NOMO-1 treated with dmso at 0.1 percent for 144 hours (cell line): ENCODE results near the gene GOLGA6L22.
"Not testable (repeated sequence)": the region's sequence is repeated elsewhere in the genome, so short reads cannot be mapped to it uniquely, and the experiment has no call there.

Experiments used
- DNase-seq: peaks from one replicate; lab custom pipeline; 2025; ENCODE audit not compliant: unreplicated experiment; lab: John Stamatoyannopoulos, UW

GOLGA6L22 gene, protein sequence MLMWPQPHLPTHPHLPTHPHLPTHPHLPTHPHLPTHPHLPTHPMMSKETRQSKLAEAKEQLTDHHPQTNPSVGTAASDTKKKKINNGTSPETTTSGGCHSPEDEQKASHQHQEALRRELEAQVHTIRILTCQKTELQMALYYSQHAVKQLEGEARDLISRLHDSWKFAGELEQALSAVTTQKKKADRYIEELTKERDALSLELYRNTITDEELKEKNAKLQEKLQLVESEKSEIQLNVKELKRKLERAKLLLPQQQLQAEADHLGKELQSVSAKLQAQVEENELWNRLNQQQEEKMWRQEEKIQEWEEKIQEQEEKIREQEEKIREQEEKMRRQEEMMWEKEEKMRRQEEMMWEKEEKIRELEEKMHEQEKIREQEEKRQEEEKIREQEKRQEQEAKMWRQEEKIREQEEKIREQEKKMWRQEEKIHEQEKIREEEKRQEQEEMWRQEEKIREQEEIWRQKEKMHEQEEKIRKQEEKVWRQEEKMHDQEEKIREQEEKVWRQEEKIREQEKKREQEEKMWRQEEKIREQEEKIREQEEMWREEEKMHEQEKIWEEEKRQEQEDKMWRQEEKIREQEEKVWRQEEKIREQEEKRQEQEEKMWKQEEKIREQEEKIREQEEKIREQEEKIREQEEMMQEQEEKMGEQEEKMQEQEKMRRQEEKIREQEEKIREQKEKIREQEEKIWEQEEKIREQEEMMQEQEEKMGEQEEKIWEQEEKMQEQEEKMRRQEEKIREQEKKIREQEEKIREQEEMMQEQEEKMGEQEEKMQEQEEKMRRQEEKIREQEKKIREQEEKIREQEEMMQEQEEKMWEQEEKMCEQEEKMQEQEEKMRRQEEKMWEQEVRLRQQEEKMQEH

GRCh38 chr15:22458603-22459002 lies at the start of gene GOLGA6L22:
GOLGA6L22 (plus strand) TSS chr15:22458903; CDS start chr15:22458994, 91 bp downstream.
- DNase-seq, result not testable (repeated sequence)

DNA sequence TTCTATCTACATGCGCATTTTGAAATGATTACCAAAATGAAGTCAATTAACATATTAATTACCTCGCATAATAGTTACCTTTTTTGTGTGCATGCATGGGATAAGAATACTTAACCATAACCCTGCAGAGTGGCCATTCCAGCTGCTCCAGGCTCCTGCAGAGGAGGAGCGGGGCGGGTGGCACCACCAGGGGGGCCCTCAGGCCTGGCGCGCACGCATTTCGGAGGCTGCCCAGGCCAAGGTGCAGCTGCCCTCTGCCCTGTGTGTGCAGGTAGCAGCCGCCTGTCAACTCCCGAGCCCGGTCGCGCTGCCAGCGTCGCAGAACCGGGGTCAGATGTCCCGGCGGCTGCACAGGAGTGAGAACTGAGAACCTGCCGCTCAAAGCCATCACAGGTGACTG lies 41.4 kb upstream of the GOLGA6L22 start:
- not testable (repeated sequence) for DNase-seq

- DNase-seq, result not testable (repeated sequence)
Observed at GRCh38 chr15:22417795-22418194, 40.9 kb upstream of the GOLGA6L22 start.

DNA sequence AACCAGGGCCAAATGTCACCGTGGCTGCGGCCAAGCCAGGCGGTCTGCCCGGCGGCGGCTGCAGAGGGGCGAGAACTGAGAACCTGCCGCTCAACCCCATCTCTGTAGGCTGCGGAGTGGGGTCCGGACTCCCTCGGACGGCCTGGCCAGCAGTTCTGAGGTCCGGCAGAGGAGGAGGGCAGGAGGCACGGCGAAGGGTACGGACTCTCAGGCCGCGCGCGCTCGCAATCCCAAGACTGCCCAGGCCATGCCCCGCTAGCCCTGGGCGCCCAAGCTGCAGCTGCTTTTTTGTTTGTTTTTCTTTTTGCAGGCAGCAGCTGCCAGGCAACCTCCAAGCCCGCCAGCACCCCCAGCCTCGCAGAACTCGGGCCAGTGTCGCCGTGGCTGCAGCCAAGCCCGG lies 40.5 kb upstream of the GOLGA6L22 start:
- DNase-seq, result not testable (repeated sequence)

- DNase-seq, result not testable (repeated sequence)
Observed at GRCh38 chr15:22418666-22419065, 40.0 kb upstream of the GOLGA6L22 start.

- not testable (repeated sequence) for DNase-seq
Observed at GRCh38 chr15:22420340-22420739, 38.4 kb upstream of the GOLGA6L22 start.

- not testable (repeated sequence) for DNase-seq
Observed at GRCh38 chr15:22429426-22429825, 29.3 kb upstream of the GOLGA6L22 start.

DNA sequence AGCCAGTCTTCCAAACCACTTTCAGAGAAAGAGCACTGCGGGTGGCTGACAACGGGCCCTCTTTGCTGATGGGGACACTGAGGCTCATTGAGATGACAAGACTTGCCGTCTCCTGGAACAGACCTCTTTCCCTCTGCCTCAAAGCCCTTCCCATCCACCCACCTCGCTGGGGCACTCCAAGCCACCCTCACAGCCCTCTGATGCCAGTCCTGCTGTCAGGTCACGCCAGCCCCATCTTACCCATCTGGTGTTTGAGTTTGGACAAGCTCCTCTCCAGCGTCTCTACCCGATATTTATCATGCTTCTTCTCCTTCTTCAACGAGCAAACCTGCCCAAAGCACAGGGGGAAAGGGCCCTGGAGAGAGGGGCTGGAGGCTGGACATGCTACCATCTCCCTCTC lies 27.0 kb upstream of the GOLGA6L22 start:
- not testable (repeated sequence) for DNase-seq

DNA sequence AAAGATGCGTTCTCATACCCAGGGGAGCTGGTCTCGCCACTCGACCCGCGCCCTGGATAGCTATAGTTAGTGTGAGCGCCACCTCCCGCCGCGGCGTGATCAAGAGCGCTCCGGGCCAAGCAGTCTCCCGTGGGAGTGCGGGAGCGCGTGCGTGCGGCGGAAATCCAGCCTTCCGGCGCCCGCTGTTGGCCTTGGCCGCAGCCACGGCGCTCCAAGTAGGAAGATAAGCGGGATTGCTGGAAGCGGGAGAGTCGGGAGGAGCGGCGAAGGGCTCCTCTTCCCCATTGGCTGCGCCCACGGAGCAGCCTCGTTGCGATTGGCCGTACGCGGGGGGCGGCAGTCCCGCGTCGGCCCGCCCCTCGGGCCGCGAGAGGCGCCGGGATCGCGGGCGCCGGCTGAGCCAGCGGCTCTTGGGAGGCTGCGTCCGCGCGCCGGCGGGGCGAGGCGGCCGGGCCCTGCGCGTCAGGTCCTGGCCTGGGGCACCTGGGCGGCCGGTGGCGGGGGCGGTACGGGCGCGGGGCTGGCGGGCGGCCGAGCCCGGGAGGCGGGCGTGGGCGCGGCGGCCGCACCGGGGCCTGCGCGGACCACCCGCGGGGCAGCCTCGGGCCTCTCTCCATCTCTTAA lies 35.9 kb downstream of the GOLGA6L22 start:
- DNase-seq, result not testable (repeated sequence)

- not testable (repeated sequence) for DNase-seq
Observed at GRCh38 chr15:22497200-22497599, 38.5 kb downstream of the GOLGA6L22 start.

- not testable (repeated sequence) for DNase-seq
Observed at GRCh38 chr15:22498220-22498925, 39.7 kb downstream of the GOLGA6L22 start.

- not testable (repeated sequence) for DNase-seq
Observed at GRCh38 chr15:22502272-22502671, 43.6 kb downstream of the GOLGA6L22 start.

DNA sequence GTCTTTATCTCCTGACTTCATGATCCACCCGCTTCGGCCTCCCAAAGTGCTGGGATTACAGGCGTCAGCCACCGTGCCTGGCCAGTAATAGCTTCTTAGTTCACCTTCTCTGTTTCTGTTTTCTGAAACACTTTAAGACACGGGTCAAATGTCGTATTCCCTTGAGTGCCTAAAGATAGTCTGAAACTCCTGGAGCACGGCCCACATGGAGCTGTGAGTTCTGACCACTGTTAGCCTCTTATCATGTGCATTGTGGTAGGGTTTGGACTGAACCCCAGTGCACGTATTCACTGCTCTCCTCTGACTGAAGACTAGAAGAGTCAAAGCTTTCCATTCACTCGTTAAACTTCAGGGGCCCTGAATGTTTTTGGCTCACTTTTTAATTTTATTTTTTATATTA lies 48.3 kb downstream of the GOLGA6L22 start:
- not testable (repeated sequence) for DNase-seq

DNA sequence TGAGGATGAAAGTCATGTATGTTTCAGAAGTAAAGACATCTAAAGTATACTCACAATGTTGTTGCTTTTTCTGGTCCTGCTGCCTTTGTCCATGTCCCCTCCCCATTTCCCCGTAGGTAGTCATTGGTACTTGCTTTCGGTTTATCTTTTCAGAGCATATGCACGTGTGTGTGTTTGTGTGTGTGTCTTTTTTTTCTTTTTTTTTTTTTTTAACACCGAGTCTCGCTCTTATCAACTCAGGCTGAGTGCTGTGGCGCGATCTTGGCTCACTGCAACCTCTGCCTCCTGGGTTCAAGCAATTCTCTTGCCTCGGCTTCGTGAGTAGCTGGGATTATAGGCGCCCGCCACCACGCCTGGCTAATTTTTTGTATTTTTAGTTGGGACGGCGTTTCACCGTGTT lies 57.4 kb downstream of the GOLGA6L22 start:
- not testable (repeated sequence) for DNase-seq
